ENCODE results near the gene ARHGAP24. TPM values are rescaled to one million over a fixed set of nuclear protein-coding genes. Genes with fewer than 3 reads are reported as not detected.

The ARHGAP24 gene
- total and polyA plus RNA-seq, 2 of the 13 experiments (the other 11 are each of a cell fraction or from before 2014, with no cell fraction given): 0.07 to 0.55 TPM

- 10% methylated on average over 7 of the region's 7 CpGs for WGBS (ENCODE audit: low lambda C conversion rate)
- ChIA-PET POLR2A (no interaction called here), CTCF (ENCODE audit: low intra/inter-chr PET ratio, low total read pairs) (no interaction called here)
- no peaks in the 10 kb centered on the region for H3K36me3 ChIP-seq (replicated peaks in 1 of 2; ENCODE audit: control insufficient read depth in 1 of 2, insufficient read depth in 2 of 2, low read length in 2 of 2)
- no peak overlapping the region for H2AFZ ChIP-seq (ENCODE audit: low read length)
- H3K27ac ChIP-seq (ENCODE audit: extremely low read length, insufficient read depth, low read length): no peak overlapping the region
- TF ChIP-seq ZNF3 (CRISPR knock-in tag; IDR thresholded peaks at IDR 0.05): no peak
- intact Hi-C loops (cut with micrococcal nuclease; ENCODE audit: unreplicated experiment): no loop called here
- H4K20me1 ChIP-seq (ENCODE audit: insufficient read depth, low read length): no peaks in the 10 kb centered on the region
- no peaks in the 10 kb centered on the region for H3K9me3 ChIP-seq (ENCODE audit: low read length)
- DNase-seq (ENCODE audit: low spot score) (no peak), ATAC-seq (no peak), FAIRE-seq (no peak)
- no peaks in the 10 kb centered on the region for H3K27me3 ChIP-seq (ENCODE audit: control insufficient read depth in 1 of 2, insufficient read depth in 2 of 2, low read length in 2 of 2)
- H3K9ac ChIP-seq (ENCODE audit: insufficient read depth, low read depth, low read length): no peak overlapping the region
- no peak overlapping the region for H3K4me3 ChIP-seq (replicated peaks in 1 of 3; ENCODE audit: insufficient read depth in 1 of 3, low read depth in 2 of 3, low read length in 3 of 3)
- no peaks in the 10 kb centered on the region for H3K4me1 ChIP-seq (ENCODE audit: insufficient read depth, low read length)
- in situ Hi-C loops (cut with HindIII; ENCODE audit: extremely low pct_ligation_motif_present, low pct_unique_long_range_greater_than_20kb): no loop called here
- H3K79me2 ChIP-seq (ENCODE audit: insufficient read depth, low read length): no peaks in the 10 kb centered on the region
- no TSS peak for BruUV-seq (replicated peaks)
- no peak overlapping the region for H3K4me2 ChIP-seq (ENCODE audit: low read depth, low read length)
Measured at GRCh38 chr4:85815796-85816459, 341.0 kb downstream of the ARHGAP24 start.

GRCh38 chr4:85818700-85819099 lies 343.8 kb downstream of the ARHGAP24 start:
- Histone ChIP-seq H3K4me1 (ENCODE audit: insufficient read depth, low read length) (no peaks in the 10 kb centered on the region), H3K4me2 (ENCODE audit: low read depth, low read length) (no peak overlapping the region), H4K20me1 (ENCODE audit: insufficient read depth, low read length) (no peaks in the 10 kb centered on the region), H2AFZ (ENCODE audit: low read length) (no peak overlapping the region), H3K9me3 (ENCODE audit: low read length) (no peaks in the 10 kb centered on the region), H3K36me3 (replicated peaks in 1 of 2; ENCODE audit: control insufficient read depth in 1 of 2, insufficient read depth in 2 of 2, low read length in 2 of 2) (no peaks in the 10 kb centered on the region), H3K27ac (ENCODE audit: extremely low read length, insufficient read depth, low read length) (no peak overlapping the region), H3K79me2 (ENCODE audit: insufficient read depth, low read length) (no peaks in the 10 kb centered on the region), H3K27me3 (ENCODE audit: control insufficient read depth in 1 of 2, insufficient read depth in 2 of 2, low read length in 2 of 2) (no peaks in the 10 kb centered on the region), H3K4me3 (replicated peaks in 1 of 3; ENCODE audit: insufficient read depth in 1 of 3, low read depth in 2 of 3, low read length in 3 of 3) (no peak overlapping the region), H3K9ac (ENCODE audit: insufficient read depth, low read depth, low read length) (no peak overlapping the region)
- FAIRE-seq: no peak
- WGBS (ENCODE audit: low lambda C conversion rate): 5% methylated on average over 3 of the region's 3 CpGs
- CTCF ChIA-PET (ENCODE audit: low intra/inter-chr PET ratio, low total read pairs): no interaction called here
- in situ Hi-C loops (cut with HindIII; ENCODE audit: extremely low pct_ligation_motif_present, low pct_unique_long_range_greater_than_20kb) (no loop called here), intact Hi-C loops (cut with micrococcal nuclease; ENCODE audit: unreplicated experiment) (no loop called here)
- DNase-seq (ENCODE audit: low spot score): no peak
- BruUV-seq (replicated peaks): no TSS peak
- no peak for TF ChIP-seq ZNF772 (CRISPR knock-in tag; IDR thresholded peaks at IDR 0.05)
- no peak for TF ChIP-seq GTF3A (CRISPR knock-in tag; conservative IDR thresholded peaks at IDR 0.05)
- TF ChIP-seq ZZZ3 (CRISPR knock-in tag; IDR thresholded peaks at IDR 0.05; ENCODE audit: borderline replicate concordance): no peak
- TF ChIP-seq MATR3 (CRISPR knock-in tag; IDR thresholded peaks at IDR 0.05): no peak
- no peak for TF ChIP-seq RFX3 (CRISPR knock-in tag; IDR thresholded peaks at IDR 0.05)
- no peak for TF ChIP-seq PLRG1 (conservative IDR thresholded peaks at IDR 0.05)
- no peak for TF ChIP-seq KMT2B (CRISPR knock-in tag; IDR thresholded peaks at IDR 0.05)
- no peak for TF ChIP-seq CBX2 (IDR thresholded peaks at IDR 0.05; ENCODE audit: low read depth, low read length)
- TF ChIP-seq CBX2 (CRISPR knock-in tag; IDR thresholded peaks at IDR 0.05; ENCODE audit: low read depth): no peak
- TF ChIP-seq KAT2B (IDR thresholded peaks at IDR 0.05; ENCODE audit: borderline replicate concordance, low read depth, low read length): no peak
- TF ChIP-seq HMGXB3 (CRISPR knock-in tag; IDR thresholded peaks at IDR 0.05; ENCODE audit: borderline replicate concordance): no peak
- POLR2A ChIA-PET: no interaction called here
- no peak for ATAC-seq

All from HepG2 (cell line).